ENCODE measurements around the gene PTPN7. TPM values are rescaled to one million over a fixed set of nuclear protein-coding genes. Genes with fewer than 3 reads are reported as not detected.

The PTPN7 gene
- total and polyA plus RNA-seq, 2 of the 13 experiments (the other 11 are each of a cell fraction or from before 2014, with no cell fraction given): not detected

- TF ChIP-seq HOMEZ (CRISPR knock-in tag; IDR thresholded peaks at IDR 0.05; ENCODE audit: low read depth): 0 out of 2 replicates have a peak, but pooled peaks have one; percentile 23
- peak; percentile 26; the same call in 1 of the 2 replicates for TF ChIP-seq UBTF (CRISPR knock-in tag; IDR thresholded peaks at IDR 0.05)
- TF ChIP-seq CBX5 (CRISPR knock-in tag; IDR thresholded peaks at IDR 0.05; ENCODE audit: borderline replicate concordance): 0 out of 2 replicates have a peak, but pooled peaks have one; percentile 18
- TF ChIP-seq RXRA (CRISPR knock-in tag; IDR thresholded peaks at IDR 0.05): peak; percentile 98
- TF ChIP-seq ZNF652 (CRISPR knock-in tag; IDR thresholded peaks at IDR 0.05; ENCODE audit: borderline replicate concordance, low read depth): peak; percentile 60
- TF ChIP-seq ZNF570 (CRISPR knock-in tag; IDR thresholded peaks at IDR 0.05; ENCODE audit: borderline replicate concordance): no peak
- no peak for TF ChIP-seq ZNF713 (CRISPR knock-in tag; IDR thresholded peaks at IDR 0.05)
- TF ChIP-seq ZFX (CRISPR knock-in tag; IDR thresholded peaks at IDR 0.05; ENCODE audit: low read depth): peak; percentile 63
- 0 out of 2 replicates have a peak, but pooled peaks have one; percentile 40 for TF ChIP-seq ZNF619 (CRISPR knock-in tag; IDR thresholded peaks at IDR 0.05)
- 0 out of 2 replicates have a peak, but pooled peaks have one; percentile 36 for TF ChIP-seq ZNF761 (CRISPR knock-in tag; conservative IDR thresholded peaks at IDR 0.05)
- no peak for TF ChIP-seq MXD3 (CRISPR knock-in tag; IDR thresholded peaks at IDR 0.05)
- no peak for TF ChIP-seq BCLAF1 (IDR thresholded peaks at IDR 0.05)
- TF ChIP-seq THAP11 (CRISPR knock-in tag; IDR thresholded peaks at IDR 0.05): peak; percentile 30; the same call in 1 of the 2 replicates
- TF ChIP-seq, protein P1, sequence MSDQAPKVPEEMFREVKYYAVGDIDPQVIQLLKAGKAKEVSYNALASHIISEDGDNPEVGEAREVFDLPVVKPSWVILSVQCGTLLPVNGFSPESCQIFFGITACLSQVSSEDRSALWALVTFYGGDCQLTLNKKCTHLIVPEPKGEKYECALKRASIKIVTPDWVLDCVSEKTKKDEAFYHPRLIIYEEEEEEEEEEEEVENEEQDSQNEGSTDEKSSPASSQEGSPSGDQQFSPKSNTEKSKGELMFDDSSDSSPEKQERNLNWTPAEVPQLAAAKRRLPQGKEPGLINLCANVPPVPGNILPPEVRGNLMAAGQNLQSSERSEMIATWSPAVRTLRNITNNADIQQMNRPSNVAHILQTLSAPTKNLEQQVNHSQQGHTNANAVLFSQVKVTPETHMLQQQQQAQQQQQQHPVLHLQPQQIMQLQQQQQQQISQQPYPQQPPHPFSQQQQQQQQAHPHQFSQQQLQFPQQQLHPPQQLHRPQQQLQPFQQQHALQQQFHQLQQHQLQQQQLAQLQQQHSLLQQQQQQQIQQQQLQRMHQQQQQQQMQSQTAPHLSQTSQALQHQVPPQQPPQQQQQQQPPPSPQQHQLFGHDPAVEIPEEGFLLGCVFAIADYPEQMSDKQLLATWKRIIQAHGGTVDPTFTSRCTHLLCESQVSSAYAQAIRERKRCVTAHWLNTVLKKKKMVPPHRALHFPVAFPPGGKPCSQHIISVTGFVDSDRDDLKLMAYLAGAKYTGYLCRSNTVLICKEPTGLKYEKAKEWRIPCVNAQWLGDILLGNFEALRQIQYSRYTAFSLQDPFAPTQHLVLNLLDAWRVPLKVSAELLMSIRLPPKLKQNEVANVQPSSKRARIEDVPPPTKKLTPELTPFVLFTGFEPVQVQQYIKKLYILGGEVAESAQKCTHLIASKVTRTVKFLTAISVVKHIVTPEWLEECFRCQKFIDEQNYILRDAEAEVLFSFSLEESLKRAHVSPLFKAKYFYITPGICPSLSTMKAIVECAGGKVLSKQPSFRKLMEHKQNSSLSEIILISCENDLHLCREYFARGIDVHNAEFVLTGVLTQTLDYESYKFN (CRISPR knock-in tag; conservative IDR thresholded peaks at IDR 0.05): peak; percentile 76
- peak; percentile 52 for TF ChIP-seq DPF2 (CRISPR knock-in tag; IDR thresholded peaks at IDR 0.05; ENCODE audit: borderline replicate concordance, low read depth)
- TF ChIP-seq, protein P2, sequence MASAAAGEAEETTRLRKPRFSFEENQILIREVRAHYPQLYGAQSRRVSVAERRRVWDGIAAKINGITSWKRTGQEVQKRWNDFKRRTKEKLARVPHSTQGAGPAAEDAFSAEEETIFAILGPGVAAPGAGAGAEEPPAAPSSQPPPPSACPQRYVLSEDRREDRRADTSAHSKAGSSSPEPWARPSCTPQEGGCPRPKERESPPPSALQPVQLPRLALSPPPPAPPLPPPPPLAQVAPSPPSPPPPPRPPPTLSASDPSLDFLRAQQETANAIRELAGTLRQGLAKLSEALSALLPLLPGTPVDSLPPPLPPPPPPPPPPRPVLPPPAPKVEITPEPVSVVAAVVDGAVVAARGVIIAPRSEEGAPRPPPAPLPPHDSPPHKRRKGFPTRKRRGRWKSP (CRISPR knock-in tag; IDR thresholded peaks at IDR 0.05): no peak
Measured at GRCh38 chr1:202143011-202143767, 17.2 kb downstream of the PTPN7 start (continued).
